B cell (primary cell): ENCODE measurements around the gene NR5A1. TPM values are rescaled to one million over a fixed set of nuclear protein-coding genes. Genes with fewer than 3 reads are reported as not detected.

Experiments used
- ATAC-seq: fragments of 200-7000 bp; cut with Tn5 transposase; one replicate; pipeline ENCODE4 v1.10.0; 2021; ENCODE audit warnings: low read depth, mild to moderate bottlenecking, moderate number of reproducible peaks, moderate library complexity
- CTCF ChIA-PET: fragments of 350-600 bp; sonication (Branson Sonifier 250); formaldehyde crosslinking; loops from one replicate; lab custom pipeline; 2021; ENCODE audit warnings: antibody characterized with exemption, inconsistent platforms; lab: Charles Lee
- POLR2A ChIA-PET: fragments of 350-600 bp; sonication (Branson Sonifier 250); formaldehyde crosslinking; loops from one replicate; lab custom pipeline; 2021; ENCODE audit warnings: antibody characterized with exemption; lab: Charles Lee
- DNase-seq: peaks from one replicate; pipeline ENCODE4 v3.0.0; 2013
- H2AFZ ChIP-seq: 2 replicates; pipeline ENCODE4 v1.6.1; 2012; ENCODE audit warnings: mild to moderate bottlenecking, low read depth, low read length; ENCODE audit not compliant: insufficient read depth, poor library complexity, severe bottlenecking
- H3K27ac ChIP-seq, 2 donors: 1 replicate in 1 of 2; 2 replicates in 1 of 2; pipeline ENCODE4 v1.5.1; 2012 to 2013; ENCODE audit warnings: low read length in 2 of 2, mild to moderate bottlenecking in 2 of 2, moderate library complexity in 1 of 2
- H3K27me3 ChIP-seq, 4 experiments: fragments of 200-600 bp in 1 of 4; sonication (generic) in 1 of 4; replicated peaks in 1 of 4; 1 replicate in 2 of 4; 2 replicates in 2 of 4; pipeline versions ENCODE4 v1.6.1 to v1.7.0; 2013 to 2016; ENCODE audit warnings: low read length in 3 of 4, mild to moderate bottlenecking in 2 of 4, mixed read lengths in 1 of 4, moderate library complexity in 1 of 4; ENCODE audit not compliant: insufficient read depth in 4 of 4, control insufficient read depth in 3 of 4; ENCODE audit errors: control extremely low read depth in 1 of 4
- H3K36me3 ChIP-seq, 2 experiments: replicated peaks in 1 of 2; 1 replicate in 1 of 2; 2 replicates in 1 of 2; pipeline versions ENCODE4 v1.6.1 to v1.7.1; 2013; ENCODE audit warnings: low read length in 1 of 2; ENCODE audit not compliant: insufficient read depth in 2 of 2, control insufficient read depth in 1 of 2; ENCODE audit errors: control extremely low read depth in 1 of 2, extremely low read depth in 1 of 2
- H3K4me1 ChIP-seq, 2 donors: fragments of 200-600 bp in 1 of 2; sonication (generic) in 1 of 2; 1 replicate in 1 of 2; 2 replicates in 1 of 2; pipeline versions ENCODE4 v1.5.1 to v1.6.1; 2013 to 2017; ENCODE audit warnings: low read length in 2 of 2; ENCODE audit not compliant: control insufficient read depth in 2 of 2, insufficient read depth in 2 of 2
- H3K4me2 ChIP-seq: replicated peaks from 2 replicates; pipeline ENCODE3; 2012; ENCODE audit warnings: mild to moderate bottlenecking, low read depth, low read length; ENCODE audit not compliant: poor library complexity, severe bottlenecking
- H3K4me3 ChIP-seq, 5 experiments: fragments of 200-600 bp in 1 of 5; sonication (generic) in 1 of 5; 1 replicate in 3 of 5; 2 replicates in 2 of 5; pipeline versions ENCODE4 v1.5.1 to v1.7.0; 2011 to 2016; ENCODE audit warnings: low read length in 4 of 5, mild to moderate bottlenecking in 4 of 5, low read depth in 2 of 5, control low read depth in 1 of 5, moderate library complexity in 1 of 5; ENCODE audit not compliant: insufficient read depth in 1 of 5; ENCODE audit errors: control extremely low read depth in 1 of 5, extremely low read depth in 1 of 5
- H3K79me2 ChIP-seq: fragments of 200-600 bp; sonication (generic); one replicate; pipeline ENCODE4 v1.6.0; 2016; ENCODE audit warnings: low read length; ENCODE audit not compliant: control insufficient read depth, insufficient read depth
- H3K9ac ChIP-seq: fragments of 200-600 bp; sonication (generic); 2 replicates; pipeline ENCODE4 v1.6.1; 2017; ENCODE audit warnings: mild to moderate bottlenecking, low read length, moderate library complexity
- H3K9me3 ChIP-seq, 3 donors: one replicate each; pipeline versions ENCODE4 v1.6.1 to v1.7.1; 2013; ENCODE audit warnings: low read length in 2 of 3; ENCODE audit not compliant: control insufficient read depth in 2 of 3, insufficient read depth in 1 of 3; ENCODE audit errors: control extremely low read depth in 1 of 3
- H4K20me1 ChIP-seq: 2 replicates; pipeline ENCODE4 v1.6.0; 2012; ENCODE audit warnings: mild to moderate bottlenecking, low read length; ENCODE audit not compliant: insufficient read depth, control insufficient read depth, poor library complexity, severe bottlenecking
- H3K27ac Mint-ChIP-seq: one replicate; pipeline ENCODE4 v1.8.0; 2021; ENCODE audit warnings: mixed read lengths
- H3K27me3 Mint-ChIP-seq: one replicate; pipeline ENCODE4 v1.8.0; 2021; ENCODE audit warnings: mixed read lengths
- H3K4me1 Mint-ChIP-seq: one replicate; pipeline ENCODE4 v1.8.0; 2021; ENCODE audit warnings: mixed read lengths
- H3K4me3 Mint-ChIP-seq: one replicate; pipeline ENCODE4 v1.8.0; 2021; ENCODE audit warnings: mixed read lengths
- H3K9me3 Mint-ChIP-seq: one replicate; pipeline ENCODE4 v1.8.0; 2022; ENCODE audit warnings: mixed read lengths; ENCODE audit not compliant: insufficient read depth
- CTCF ChIP-seq: fragments of 200-600 bp; IDR thresholded peaks from one replicate; pipeline ENCODE4 v1.8.0; 2022; ENCODE audit warnings: antibody characterized with exemption, mild to moderate bottlenecking
- EZH2 ChIP-seq: IDR thresholded peaks from 2 replicates; pipeline ENCODE4 v1.6.1; 2012; ENCODE audit warnings: borderline replicate concordance, low read depth, mild to moderate bottlenecking, moderate library complexity, low read length; ENCODE audit not compliant: insufficient read depth, poor library complexity, severe bottlenecking
- WGBS: methylation state at CpG from one replicate; pipeline ENCODE4 v1.1.5; 2013; ENCODE audit warnings: missing lambda C conversion rate; ENCODE audit not compliant: insufficient coverage; 5-methylcytosine and 5-hydroxymethylcytosine counted together
- intact Hi-C: fragments of 100-400 bp; cut with micrococcal nuclease; formaldehyde crosslinking; loops from one replicate; pipeline ENCODE4 v1.10.0; 2022
- polyA plus RNA-seq: library from polyadenylated mRNA; depleted of rRNA; stranded (reverse); fragments of >200 nt; gene quantifications from 2 replicates; pipeline ENCODE4 v1.2.3, GENCODE V29; 2012
- total RNA-seq, 2 donors: library from RNA; stranded (reverse); fragments of 120-200 nt in 1 of 2; gene quantifications; 1 replicate in 1 of 2; 2 replicates in 1 of 2; pipeline versions ENCODE4 v1.2.3 to v1.2.4, GENCODE V29; 2013 to 2022

The NR5A1 gene
- total and polyA plus RNA-seq, 2 donors (not counting 1 experiment from before 2014, with no cell fraction given) = not detected

GRCh38 chr9:124488641-124489210 lies 18.5 kb downstream of the NR5A1 start:
- H3K36me3 ChIP-seq = no peaks in the 10 kb centered on the region
- Mint-ChIP-seq H3K27me3 (peaks cover 15% of the 10 kb centered on the region), H3K4me1 (no peaks in the 10 kb centered on the region), H3K4me3 (no peak overlapping the region), H3K27ac (no peak overlapping the region), H3K9me3 (no peaks in the 10 kb centered on the region)
- POLR2A ChIA-PET = no interaction called here
- H4K20me1 ChIP-seq = no peaks in the 10 kb centered on the region
- 95% methylated on average over 6 of the region's 8 CpGs for WGBS
- H2AFZ ChIP-seq = no peak overlapping the region
- no peak overlapping the region for H3K4me3 ChIP-seq
- ATAC-seq (no peak), DNase-seq (no peak)
- H3K9ac ChIP-seq = no peak overlapping the region
- peaks cover 0 to 4% (median 0%) of the 10 kb centered on the region in 3 donors for H3K9me3 ChIP-seq
- no peaks in the 10 kb centered on the region for H3K79me2 ChIP-seq
- no peak overlapping the region for H3K4me2 ChIP-seq
- no peaks in the 10 kb centered on the region for H3K27me3 ChIP-seq
- H3K27ac ChIP-seq = no peak overlapping the region
- no peaks in the 10 kb centered on the region for H3K4me1 ChIP-seq
- TF ChIP-seq CTCF (no peak), EZH2 (no peak)
- intact Hi-C loops = no loop called here
- CTCF ChIA-PET = no interaction called here

GRCh38 chr9:124487260-124488182 lies 19.7 kb downstream of the NR5A1 start:
- intact Hi-C loops = no loop called here
- Mint-ChIP-seq H3K27me3 (peaks cover 15% of the 10 kb centered on the region), H3K4me3 (no peak overlapping the region), H3K27ac (no peak overlapping the region), H3K9me3 (no peaks in the 10 kb centered on the region), H3K4me1 (no peaks in the 10 kb centered on the region)
- Histone ChIP-seq H3K9me3 (peaks cover 0 to 10% (median 0%) of the 10 kb centered on the region in 3 donors), H3K79me2 (no peaks in the 10 kb centered on the region), H3K4me3 (no peak overlapping the region), H3K36me3 (no peaks in the 10 kb centered on the region), H3K4me2 (no peak overlapping the region), H3K9ac (no peak overlapping the region), H3K27ac (no peak overlapping the region), H3K27me3 (no peaks in the 10 kb centered on the region), H2AFZ (no peak overlapping the region), H4K20me1 (no peaks in the 10 kb centered on the region), H3K4me1 (no peaks in the 10 kb centered on the region)
- TF ChIP-seq EZH2 = no peak
- no peak for TF ChIP-seq CTCF
- DNase-seq (no peak), ATAC-seq (no peak)
- ChIA-PET CTCF (no interaction called here), POLR2A (no interaction called here)
- 90% methylated on average over 38 of the region's 40 CpGs for WGBS
